Activated CD4-positive, alpha-beta T cell treated with anti-CD3 and anti-CD28 coated beads, Interleukin-2, amount 50 U/mL, for 24 hours (primary cell): ENCODE results near the gene CABLES1.

Experiments
- DNase-seq, 2 donors: peaks; one replicate each; pipeline ENCODE4 v3.0.0-alpha.2; 2020; ENCODE audit warnings: low read depth in 1 of 2, low spot score in 1 of 2

The CABLES1 gene

GRCh38 chr18:23189768-23190661 is 54.7 kb downstream of the CABLES1 start:
- DNase-seq, result no peak

GRCh38 chr18:23191232-23191631 is 55.9 kb downstream of the CABLES1 start:
- DNase-seq, result no peak

GRCh38 chr18:23193742-23194141 is 58.5 kb downstream of the CABLES1 start:
- DNase-seq, result no peak

GRCh38 chr18:23194155-23194996 is 59.1 kb downstream of the CABLES1 start:
- DNase-seq, result no peak

GRCh38 chr18:23194997-23195957 is 60.0 kb downstream of the CABLES1 start:
- DNase-seq, result no peak

- no peak for DNase-seq
Measured at GRCh38 chr18:23196119-23197007, 61.1 kb downstream of the CABLES1 start.

- DNase-seq, result no peak
Measured at GRCh38 chr18:23198217-23198845, 63.0 kb downstream of the CABLES1 start.

- no peak for DNase-seq
Measured at GRCh38 chr18:23200756-23201155, 65.5 kb downstream of the CABLES1 start.

- DNase-seq, result no peak
Measured at GRCh38 chr18:23201741-23202140, 66.5 kb downstream of the CABLES1 start.

GRCh38 chr18:23203891-23204432 is 68.7 kb downstream of the CABLES1 start:
- no peak for DNase-seq

GRCh38 chr18:23204589-23205235 is 69.4 kb downstream of the CABLES1 start:
- DNase-seq, result no peak

- no peak for DNase-seq
Measured at GRCh38 chr18:23205980-23206379, 70.7 kb downstream of the CABLES1 start.

GRCh38 chr18:23207191-23207955 is 72.1 kb downstream of the CABLES1 start:
- no peak for DNase-seq

GRCh38 chr18:23207994-23208393 is 72.7 kb downstream of the CABLES1 start:
- no peak for DNase-seq

GRCh38 chr18:23208600-23208999 is 73.3 kb downstream of the CABLES1 start:
- DNase-seq, result no peak

- DNase-seq, result no peak
Measured at GRCh38 chr18:23209031-23209430, 73.7 kb downstream of the CABLES1 start.

GRCh38 chr18:23209796-23210195 is 74.5 kb downstream of the CABLES1 start:
- no peak for DNase-seq

GRCh38 chr18:23210526-23210925 is 75.2 kb downstream of the CABLES1 start:
- DNase-seq, result no peak
